Heart right ventricle (tissue), 16 donors: ENCODE measurements around the gene MATR3. TPM values are rescaled to one million over a fixed set of nuclear protein-coding genes. Genes with fewer than 3 reads are reported as not detected.

Experiments
- ATAC-seq, 8 donors: fragments of 200-7000 bp; cut with Tn5 transposase; one replicate each; pipeline ENCODE4 v1.9.1; 2020; ENCODE audit warnings: mild to moderate bottlenecking in 8 of 8, moderate library complexity in 8 of 8, moderate number of reproducible peaks in 1 of 8
- DNase-seq, 2 donors: peaks; one replicate each; pipeline ENCODE4 v3.0.0-alpha.2; 2020
- H3K27ac ChIP-seq, 10 donors: fragments of 200-600 bp; sonication (generic) in 2 of 10; one replicate each; pipeline versions ENCODE4 v1.5.0 to v1.8.0; 2020 to 2022; ENCODE audit warnings: mild to moderate bottlenecking in 3 of 10
- H3K27me3 ChIP-seq, 7 donors: fragments of 200-600 bp; one replicate each; pipeline ENCODE4 v1.8.0; 2021 to 2022; ENCODE audit warnings: mild to moderate bottlenecking in 2 of 7
- H3K36me3 ChIP-seq, 9 donors: fragments of 200-600 bp; sonication (generic) in 1 of 9; one replicate each; pipeline versions ENCODE4 v1.5.0 to v1.8.0; 2020 to 2022; ENCODE audit warnings: mild to moderate bottlenecking in 2 of 9
- H3K4me1 ChIP-seq, 9 donors: fragments of 200-600 bp; sonication (generic) in 1 of 9; one replicate each; pipeline versions ENCODE4 v1.5.0 to v1.8.0; 2020 to 2022; ENCODE audit warnings: mild to moderate bottlenecking in 4 of 9
- H3K4me3 ChIP-seq, 10 donors: fragments of 200-600 bp; sonication (generic) in 2 of 10; one replicate each; pipeline versions ENCODE4 v1.5.0 to v1.8.0; 2020 to 2022; ENCODE audit warnings: mild to moderate bottlenecking in 7 of 10, moderate library complexity in 2 of 10
- H3K9me3 ChIP-seq, 11 donors: fragments of 200-600 bp in 10 of 11; sonication (generic) in 2 of 11; one replicate each; pipeline versions ENCODE4 v1.5.0 to v1.8.0; 2013 to 2022; ENCODE audit warnings: mild to moderate bottlenecking in 2 of 11, control low read depth in 1 of 11, moderate library complexity in 1 of 11
- WGBS, 2 donors: extraction: QIAGEN DNeasy Blood & Tissue Kit; methylation state at CpG; one replicate each; pipeline ENCODE4 v1.1.7; 2013; ENCODE audit warnings: inconsistent platforms in 1 of 2; 5-methylcytosine and 5-hydroxymethylcytosine counted together
- intact Hi-C, 10 donors: fragments of 100-400 bp; cut with DNase I; formaldehyde crosslinking; loops; one replicate each; pipeline versions ENCODE4 v1.11.1 to v1.14.2; 2022
- polyA plus RNA-seq, 2 donors: library from polyadenylated mRNA; stranded (reverse); fragments of 200-250 nt; gene quantifications; one replicate each; pipeline ENCODE4 v1.2.3, GENCODE V29; 2013
- total RNA-seq, 10 donors: library from RNA; stranded (reverse); fragmentation: NEBNext Ultra II Directional in 3 of 10; extraction: Animal tissue kit (Norgen Biotek cat#: 25700) in 3 of 10; gene quantifications; one replicate each; pipeline versions ENCODE4 v1.2.1 to v1.2.4, GENCODE V29; 2021 to 2023
- TF ChIP-seq, protein P1 (sequence below), 9 donors: fragments of 200-600 bp; sonication (generic) in 2 of 9; IDR thresholded peaks; one replicate each; pipeline versions ENCODE4 v1.5.0 to v1.8.0; 2021 to 2022; ENCODE audit warnings: antibody characterized with exemption in 9 of 9, mild to moderate bottlenecking in 5 of 9, moderate library complexity in 1 of 9
- donor health status: Arrhythmogenic right ventricular cardiomyopathy.
- donor health status: ischemic (EF 13 %, LVEDD 7.1; RV severe dilation, severe dysfunction).
- donor health status: healthy with polysubstance abuse.
- donor health status: DM: no; HTN: yes; CAD: no.
- donor health status: DM: no; HTN: no; CAD: no.
- donor health status: ischemic (EF 25% LVEDD 6.9; RV normal size, moderate dysfunction).
- donor health status: ischemic (EF 25% LVEDD 5.7; RV mildly dilated, moderate dysfunction).
- donor health status: healthy.
- donor health status: DM: yes; HTN: yes; CAD: no.
- donor health status: Ischemic cardiomyopathy.
- donor health status: ischemic (EF 35%, LVEDD 5.7; RV mildly dilated, moderate dysfunction).
- donor health status: nonischemic (EF 11% LVEDD 7.7; RV severe dilation, severe dysfunction).
- donor health status: DM: yes; HTN: yes; CAD: no.
- donor health status: PGD.
- donor health status: ischemic (EF 29% LVEDD 5.4; RV normal size, mild dysfunction).
- donor health status: nonischemic (EF 23%, LVEDD 6.1; RV moderate dilation, normal function).

Gene MATR3
- total and polyA plus RNA-seq, 12 donors, result 86.8 to 209 (median 167) TPM

DNA sequence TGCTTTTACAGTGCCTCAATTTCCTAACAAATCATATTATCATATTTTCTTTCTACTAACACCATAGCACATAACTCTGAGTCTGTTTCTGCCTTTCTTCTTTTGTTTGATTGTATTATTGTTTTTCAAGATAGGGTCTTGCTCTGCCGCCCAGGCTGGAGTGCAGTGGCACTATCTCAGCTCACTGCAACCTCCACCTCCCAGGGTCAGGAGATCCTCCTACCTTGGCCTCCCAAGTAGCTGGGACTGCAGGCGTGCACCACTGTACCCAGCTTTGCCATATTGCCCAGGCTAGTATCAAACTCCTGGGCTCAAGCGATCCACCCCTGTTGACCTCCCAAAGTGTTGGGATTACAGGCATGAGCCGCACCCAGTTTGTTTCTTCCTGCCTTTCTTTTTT lies 66.8 kb downstream of the MATR3 start:
- DNase-seq (no peak), ATAC-seq (no peak)
- peaks cover 0 to 18% (median 9%) of the 10 kb centered on the region in 9 donors for H3K4me1 ChIP-seq
- intact Hi-C loops, result no loop called here
- H3K27ac ChIP-seq, result no peak overlapping the region
- peaks cover 0 to 46% (median 20%) of the 10 kb centered on the region in 9 donors for H3K36me3 ChIP-seq
- no peaks in the 10 kb centered on the region for H3K27me3 ChIP-seq
- 96% methylated on average over 4 of the region's 4 CpGs for WGBS, 2 donors
- no peaks in the 10 kb centered on the region for H3K9me3 ChIP-seq
- H3K4me3 ChIP-seq, result no peak overlapping the region
- TF ChIP-seq, protein P1, sequence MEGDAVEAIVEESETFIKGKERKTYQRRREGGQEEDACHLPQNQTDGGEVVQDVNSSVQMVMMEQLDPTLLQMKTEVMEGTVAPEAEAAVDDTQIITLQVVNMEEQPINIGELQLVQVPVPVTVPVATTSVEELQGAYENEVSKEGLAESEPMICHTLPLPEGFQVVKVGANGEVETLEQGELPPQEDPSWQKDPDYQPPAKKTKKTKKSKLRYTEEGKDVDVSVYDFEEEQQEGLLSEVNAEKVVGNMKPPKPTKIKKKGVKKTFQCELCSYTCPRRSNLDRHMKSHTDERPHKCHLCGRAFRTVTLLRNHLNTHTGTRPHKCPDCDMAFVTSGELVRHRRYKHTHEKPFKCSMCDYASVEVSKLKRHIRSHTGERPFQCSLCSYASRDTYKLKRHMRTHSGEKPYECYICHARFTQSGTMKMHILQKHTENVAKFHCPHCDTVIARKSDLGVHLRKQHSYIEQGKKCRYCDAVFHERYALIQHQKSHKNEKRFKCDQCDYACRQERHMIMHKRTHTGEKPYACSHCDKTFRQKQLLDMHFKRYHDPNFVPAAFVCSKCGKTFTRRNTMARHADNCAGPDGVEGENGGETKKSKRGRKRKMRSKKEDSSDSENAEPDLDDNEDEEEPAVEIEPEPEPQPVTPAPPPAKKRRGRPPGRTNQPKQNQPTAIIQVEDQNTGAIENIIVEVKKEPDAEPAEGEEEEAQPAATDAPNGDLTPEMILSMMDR (IDR thresholded peaks at IDR 0.05), result no peak

DNA sequence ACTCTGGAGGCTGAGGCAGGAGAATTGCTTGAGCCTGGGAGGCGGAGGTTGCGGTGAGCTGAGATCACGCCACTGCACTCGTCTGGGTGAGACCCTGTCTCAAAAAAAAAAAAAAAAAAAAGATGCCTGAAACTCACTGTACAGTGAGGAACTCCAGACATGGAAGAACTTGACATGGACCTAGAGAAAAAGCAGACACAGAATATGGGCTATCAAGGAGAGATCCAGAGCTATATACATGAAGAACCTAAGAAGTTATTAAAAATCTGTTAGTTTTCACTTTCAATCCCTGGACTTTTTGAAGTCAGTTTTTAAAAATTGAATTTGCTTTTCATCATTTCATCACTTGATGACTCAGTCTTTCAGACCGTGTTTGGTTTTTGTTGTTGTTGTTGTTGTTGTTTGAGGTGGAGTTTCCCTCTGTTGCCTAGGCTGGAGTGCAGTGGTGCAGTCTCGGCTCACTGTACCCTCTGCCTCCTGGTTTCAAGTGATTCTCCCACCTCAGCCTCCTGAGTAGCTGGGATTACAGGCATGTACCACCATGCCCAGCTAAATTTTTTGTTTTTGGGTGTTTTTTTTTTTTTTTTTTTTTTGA lies 68.4 kb downstream of the MATR3 start:
- 81 to 82% methylated on average over 6 of the region's 6 CpGs for whole genome bisulfite sequencing, 2 donors
- no peaks in the 10 kb centered on the region for H3K27me3 ChIP-seq
- no peaks in the 10 kb centered on the region for H3K9me3 ChIP-seq
- DNase-seq (no peak), ATAC-seq (no peak)
- no peak overlapping the region for H3K4me3 ChIP-seq
- no peak overlapping the region for H3K27ac ChIP-seq
- H3K36me3 ChIP-seq, result peaks cover 0 to 55% (median 36%) of the 10 kb centered on the region in 9 donors
- H3K4me1 ChIP-seq, result peaks cover 0 to 15% (median 5%) of the 10 kb centered on the region in 9 donors
- intact Hi-C loops, result no loop called here
- TF ChIP-seq, protein P1 (IDR thresholded peaks at IDR 0.05), result no peak

DNA sequence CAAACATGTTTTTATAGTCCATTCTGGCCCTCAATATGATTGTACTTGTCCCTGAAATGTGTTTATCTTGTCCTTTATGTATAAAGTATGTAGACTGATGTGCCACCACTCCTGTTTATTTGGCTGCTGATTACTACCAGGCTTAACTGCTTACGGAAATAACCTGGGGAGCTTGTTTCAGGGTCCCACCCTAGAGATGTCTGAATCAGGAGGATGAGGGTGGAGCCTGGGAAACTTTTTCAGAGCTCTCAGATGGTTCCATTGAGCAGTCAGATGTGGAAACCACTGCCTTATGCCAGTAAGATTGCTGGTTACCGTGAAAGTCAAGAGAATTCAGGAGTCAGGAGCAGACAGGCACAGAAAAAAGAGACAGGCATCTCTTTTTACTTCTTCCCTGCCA lies 70.4 kb downstream of the MATR3 start:
- no peak for ATAC-seq
- H3K9me3 ChIP-seq, result no peaks in the 10 kb centered on the region
- peaks cover 0 to 13% (median 5%) of the 10 kb centered on the region in 9 donors for H3K4me1 ChIP-seq
- intact Hi-C loops, result no loop called here
- no peak overlapping the region for H3K4me3 ChIP-seq
- TF ChIP-seq, protein P1 (IDR thresholded peaks at IDR 0.05), result no peak
- peaks cover 0 to 62% (median 41%) of the 10 kb centered on the region in 9 donors for H3K36me3 ChIP-seq
- no peak for DNase-seq
- 80 to 88% methylated on average over 2 of the region's 2 CpGs for WGBS, 2 donors
- H3K27ac ChIP-seq, result no peak overlapping the region
- no peaks in the 10 kb centered on the region for H3K27me3 ChIP-seq

DNA sequence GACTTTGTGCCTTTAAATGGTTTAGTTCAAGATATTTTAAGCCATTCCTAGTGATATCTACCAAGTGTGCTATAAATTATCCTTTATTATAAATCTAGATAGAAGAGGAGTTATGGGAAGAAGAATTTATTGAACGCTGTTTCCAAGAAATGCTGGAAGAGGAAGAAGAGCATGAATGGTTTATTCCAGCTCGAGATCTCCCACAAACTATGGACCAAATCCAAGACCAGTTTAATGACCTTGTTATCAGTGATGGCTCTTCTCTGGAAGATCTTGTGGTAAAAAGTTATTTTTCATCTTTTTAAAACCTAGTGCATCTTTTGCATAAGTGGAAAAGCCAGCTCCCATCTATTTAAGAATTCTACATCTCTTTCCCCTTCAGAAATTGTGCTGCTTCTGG lies 70.9 kb downstream of the MATR3 start:
- H3K27ac ChIP-seq, result no peak overlapping the region
- peaks cover 0 to 18% (median 5%) of the 10 kb centered on the region in 9 donors for H3K4me1 ChIP-seq
- intact Hi-C loops, result no loop called here
- no peak for ATAC-seq
- H3K27me3 ChIP-seq, result no peaks in the 10 kb centered on the region
- no peak overlapping the region for H3K4me3 ChIP-seq
- DNase-seq, result no peak
- H3K9me3 ChIP-seq, result no peaks in the 10 kb centered on the region
- peaks cover 0 to 66% (median 45%) of the 10 kb centered on the region in 9 donors for H3K36me3 ChIP-seq
- WGBS, 2 donors, result 82 to 87% methylated on average over 2 of the region's 2 CpGs
- TF ChIP-seq, protein P1 (IDR thresholded peaks at IDR 0.05), result no peak
